OCI-LY1 (cell line): ENCODE results near the gene CPXM2.

Experiments
- H2AFZ ChIP-seq: fragments of 200-600 bp; sonication (generic), shearing (Covaris generic); 2 replicates; pipeline ENCODE4 v1.6.0; 2014; ENCODE audit warnings: antibody characterized with exemption, mild to moderate bottlenecking, low read length
- H3F3A ChIP-seq: fragments of 200-600 bp; sonication (generic), shearing (Covaris generic); 2 replicates; pipeline ENCODE4 v1.6.0; 2014; ENCODE audit warnings: mild to moderate bottlenecking, antibody characterized with exemption, low read length, moderate library complexity; ENCODE audit not compliant: insufficient read depth
- H3K27ac ChIP-seq: fragments of 200-600 bp; sonication (generic); 2 replicates; pipeline ENCODE4 v1.5.1; 2014; ENCODE audit warnings: low read length, mixed run types, mild to moderate bottlenecking, low read depth; ENCODE audit not compliant: poor library complexity, severe bottlenecking
- H3K27me3 ChIP-seq: fragments of 200-600 bp; sonication (generic); 2 replicates; pipeline ENCODE4 v1.6.0; 2014; ENCODE audit warnings: antibody characterized with exemption, mild to moderate bottlenecking, low read length, moderate library complexity; ENCODE audit not compliant: insufficient read depth
- H3K36me3 ChIP-seq: fragments of 200-600 bp; sonication (generic); 2 replicates; pipeline ENCODE4 v1.6.1; 2014; ENCODE audit warnings: mild to moderate bottlenecking, antibody characterized with exemption, low read length, moderate library complexity, mixed read lengths; ENCODE audit not compliant: insufficient read depth
- H3K4me1 ChIP-seq: fragments of 200-600 bp; sonication (generic); 2 replicates; pipeline ENCODE4 v1.5.1; 2014; ENCODE audit warnings: mild to moderate bottlenecking, low read length, moderate library complexity; ENCODE audit not compliant: insufficient read depth, severe bottlenecking
- H3K4me2 ChIP-seq: fragments of 200-600 bp; sonication (generic), shearing (Covaris generic); 2 replicates; pipeline ENCODE4 v1.6.1; 2014; ENCODE audit warnings: low read length
- H3K4me3 ChIP-seq: fragments of 200-600 bp; sonication (generic); 2 replicates; pipeline ENCODE4 v1.5.1; 2014; ENCODE audit warnings: low read length, low read depth, mild to moderate bottlenecking, mixed read lengths; ENCODE audit not compliant: poor library complexity, severe bottlenecking
- H3K79me2 ChIP-seq: fragments of 200-600 bp; shearing (Covaris generic); 2 replicates; pipeline ENCODE4 v1.6.1; 2016; ENCODE audit warnings: mixed run types, low read length, mixed read lengths; ENCODE audit not compliant: insufficient read depth
- H3K9ac ChIP-seq: fragments of 200-600 bp; sonication (generic), shearing (Covaris generic); 2 replicates; pipeline ENCODE4 v1.6.1; 2014; ENCODE audit warnings: mild to moderate bottlenecking, low read length, mixed read lengths
- H3K9me2 ChIP-seq: fragments of 200-600 bp; sonication (generic), shearing (Covaris generic); 2 replicates; pipeline ENCODE4 v1.6.1; 2014; ENCODE audit warnings: low read depth, mild to moderate bottlenecking, low read length, mixed read lengths
- H3K9me3 ChIP-seq: fragments of 200-600 bp; shearing (Covaris generic); 2 replicates; pipeline ENCODE4 v1.6.1; 2014; ENCODE audit warnings: low read length, mixed read lengths
- H4K20me1 ChIP-seq: fragments of 200-600 bp; sonication (generic), shearing (Covaris generic); 2 replicates; pipeline ENCODE4 v1.6.0; 2016; ENCODE audit warnings: mild to moderate bottlenecking, low read length; ENCODE audit not compliant: insufficient read depth
- EZH2 ChIP-seq: fragments of 200-600 bp; sonication (generic), shearing (Covaris generic); IDR thresholded peaks from 2 replicates; pipeline ENCODE4 v1.8.0; 2017; ENCODE audit warnings: borderline replicate concordance, mixed run types, mild to moderate bottlenecking, antibody characterized with exemption, low read length, moderate library complexity, mixed read lengths
- TF ChIP-seq, protein P1 (sequence below): fragments of 200-600 bp; sonication (generic), shearing (Covaris generic); IDR thresholded peaks from 2 replicates; pipeline ENCODE4 v1.5.1; 2017; ENCODE audit warnings: mild to moderate bottlenecking, antibody characterized with exemption, low read length, moderate library complexity, mixed read lengths

Gene CPXM2

GRCh38 chr10:123891144-123892071 lies at the start of gene CPXM2:
Gene CPXM2, minus strand, starts transcription at chr10:123891807. Its CDS starts 148 bp downstream, at chr10:123891659.
- Histone ChIP-seq H3K27ac (no peak within 1 kb of the TSS), H3K36me3 (no peaks in the 10 kb centered on the region), H3K4me1 (no peaks in the 10 kb centered on the region), H3F3A (no peaks in the 10 kb centered on the region), H3K27me3 (no peaks in the 10 kb centered on the region), H4K20me1 (no peaks in the 10 kb centered on the region), H2AFZ (no peak within 1 kb of the TSS), H3K9me3 (no peaks in the 10 kb centered on the region), H3K4me2 (no peak within 1 kb of the TSS), H3K79me2 (no peaks in the 10 kb centered on the region), H3K9ac (no peak within 1 kb of the TSS), H3K4me3 (no peak within 1 kb of the TSS), H3K9me2 (no peaks in the 10 kb centered on the region)
- TF ChIP-seq, protein P1, sequence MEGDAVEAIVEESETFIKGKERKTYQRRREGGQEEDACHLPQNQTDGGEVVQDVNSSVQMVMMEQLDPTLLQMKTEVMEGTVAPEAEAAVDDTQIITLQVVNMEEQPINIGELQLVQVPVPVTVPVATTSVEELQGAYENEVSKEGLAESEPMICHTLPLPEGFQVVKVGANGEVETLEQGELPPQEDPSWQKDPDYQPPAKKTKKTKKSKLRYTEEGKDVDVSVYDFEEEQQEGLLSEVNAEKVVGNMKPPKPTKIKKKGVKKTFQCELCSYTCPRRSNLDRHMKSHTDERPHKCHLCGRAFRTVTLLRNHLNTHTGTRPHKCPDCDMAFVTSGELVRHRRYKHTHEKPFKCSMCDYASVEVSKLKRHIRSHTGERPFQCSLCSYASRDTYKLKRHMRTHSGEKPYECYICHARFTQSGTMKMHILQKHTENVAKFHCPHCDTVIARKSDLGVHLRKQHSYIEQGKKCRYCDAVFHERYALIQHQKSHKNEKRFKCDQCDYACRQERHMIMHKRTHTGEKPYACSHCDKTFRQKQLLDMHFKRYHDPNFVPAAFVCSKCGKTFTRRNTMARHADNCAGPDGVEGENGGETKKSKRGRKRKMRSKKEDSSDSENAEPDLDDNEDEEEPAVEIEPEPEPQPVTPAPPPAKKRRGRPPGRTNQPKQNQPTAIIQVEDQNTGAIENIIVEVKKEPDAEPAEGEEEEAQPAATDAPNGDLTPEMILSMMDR: no peak
- TF ChIP-seq EZH2: no peak

GRCh38 chr10:123939591-123939990 lies 48.0 kb upstream of the CPXM2 start:
- H4K20me1 ChIP-seq: no peaks in the 10 kb centered on the region
- H2AFZ ChIP-seq: no peak overlapping the region
- H3K4me1 ChIP-seq: no peaks in the 10 kb centered on the region
- H3F3A ChIP-seq: no peaks in the 10 kb centered on the region
- H3K79me2 ChIP-seq: no peaks in the 10 kb centered on the region
- peaks cover 6% of the 10 kb centered on the region; the same call in 1 of the 2 replicates for H3K27me3 ChIP-seq
- no peak for TF ChIP-seq EZH2
- TF ChIP-seq, protein P1: no peak
- no peak overlapping the region for H3K4me3 ChIP-seq
- H3K4me2 ChIP-seq: no peak overlapping the region
- H3K27ac ChIP-seq: no peak overlapping the region
- H3K9ac ChIP-seq: no peak overlapping the region
- no peaks in the 10 kb centered on the region for H3K36me3 ChIP-seq
- H3K9me2 ChIP-seq: no peaks in the 10 kb centered on the region
- no peaks in the 10 kb centered on the region for H3K9me3 ChIP-seq

- no peak overlapping the region for H3K4me3 ChIP-seq
- H3K36me3 ChIP-seq: no peaks in the 10 kb centered on the region
- peaks cover 4% of the 10 kb centered on the region; the same call in 1 of the 2 replicates for H3K27me3 ChIP-seq
- H3K79me2 ChIP-seq: no peaks in the 10 kb centered on the region
- no peaks in the 10 kb centered on the region for H4K20me1 ChIP-seq
- TF ChIP-seq EZH2: no peak
- TF ChIP-seq, protein P1: no peak
- no peaks in the 10 kb centered on the region for H3K9me3 ChIP-seq
- H3F3A ChIP-seq: no peaks in the 10 kb centered on the region
- H3K4me2 ChIP-seq: no peak overlapping the region
- H2AFZ ChIP-seq: no peak overlapping the region
- no peak overlapping the region for H3K27ac ChIP-seq
- no peak overlapping the region for H3K9ac ChIP-seq
- no peaks in the 10 kb centered on the region for H3K9me2 ChIP-seq
- no peaks in the 10 kb centered on the region for H3K4me1 ChIP-seq
Observed at GRCh38 chr10:123938890-123939289, 47.3 kb upstream of the CPXM2 start.
